Lower lobe of right lung (tissue), 2 donors: ENCODE data around the gene LEMD1. TPM values are rescaled to one million over a fixed set of nuclear protein-coding genes. Genes with fewer than 3 reads are reported as not detected.

Experiments used
- ATAC-seq, 2 donors: fragments of 200-7000 bp; cut with Tn5 transposase; one replicate each; pipeline ENCODE4 v1.9.1; 2020 to 2022; ENCODE audit warnings: mild to moderate bottlenecking in 2 of 2, moderate library complexity in 2 of 2
- DNase-seq: peaks from one replicate; pipeline ENCODE4 v3.0.0-alpha.2; 2020
- H3K27ac ChIP-seq: fragments of 200-600 bp; one replicate; pipeline ENCODE4 v1.8.0; 2022
- H3K27me3 ChIP-seq: fragments of 200-600 bp; one replicate; pipeline ENCODE4 v1.8.0; 2022; ENCODE audit warnings: low read depth
- H3K36me3 ChIP-seq: fragments of 200-600 bp; one replicate; pipeline ENCODE4 v1.8.0; 2022; ENCODE audit warnings: mild to moderate bottlenecking
- H3K4me1 ChIP-seq: fragments of 200-600 bp; one replicate; pipeline ENCODE4 v1.8.0; 2022
- H3K4me3 ChIP-seq: fragments of 200-600 bp; one replicate; pipeline ENCODE4 v1.8.0; 2022; ENCODE audit warnings: mild to moderate bottlenecking
- H3K9me3 ChIP-seq: fragments of 200-600 bp; one replicate; pipeline ENCODE4 v1.8.0; 2022
- intact Hi-C: fragments of 100-400 bp; cut with DNase I; formaldehyde crosslinking; loops from one replicate; pipeline ENCODE4 v1.11.0; 2022
- total RNA-seq: library from RNA; stranded (reverse); fragmentation: NEBNext Ultra II Directional; extraction: Animal tissue kit (Norgen Biotek cat#: 25700); gene quantifications from one replicate; pipeline ENCODE4 v1.2.1, GENCODE V29; 2021
- TF ChIP-seq, protein P1 (sequence below): fragments of 200-600 bp; IDR thresholded peaks from one replicate; pipeline ENCODE4 v1.8.0; 2022; ENCODE audit warnings: antibody characterized with exemption, mild to moderate bottlenecking
- donor health status: DM: no; HTN: yes; CAD: no; lungs with severe emphysema.

The LEMD1 gene
- total RNA-seq, 1 donor from 2014 or later = not detected

DNA sequence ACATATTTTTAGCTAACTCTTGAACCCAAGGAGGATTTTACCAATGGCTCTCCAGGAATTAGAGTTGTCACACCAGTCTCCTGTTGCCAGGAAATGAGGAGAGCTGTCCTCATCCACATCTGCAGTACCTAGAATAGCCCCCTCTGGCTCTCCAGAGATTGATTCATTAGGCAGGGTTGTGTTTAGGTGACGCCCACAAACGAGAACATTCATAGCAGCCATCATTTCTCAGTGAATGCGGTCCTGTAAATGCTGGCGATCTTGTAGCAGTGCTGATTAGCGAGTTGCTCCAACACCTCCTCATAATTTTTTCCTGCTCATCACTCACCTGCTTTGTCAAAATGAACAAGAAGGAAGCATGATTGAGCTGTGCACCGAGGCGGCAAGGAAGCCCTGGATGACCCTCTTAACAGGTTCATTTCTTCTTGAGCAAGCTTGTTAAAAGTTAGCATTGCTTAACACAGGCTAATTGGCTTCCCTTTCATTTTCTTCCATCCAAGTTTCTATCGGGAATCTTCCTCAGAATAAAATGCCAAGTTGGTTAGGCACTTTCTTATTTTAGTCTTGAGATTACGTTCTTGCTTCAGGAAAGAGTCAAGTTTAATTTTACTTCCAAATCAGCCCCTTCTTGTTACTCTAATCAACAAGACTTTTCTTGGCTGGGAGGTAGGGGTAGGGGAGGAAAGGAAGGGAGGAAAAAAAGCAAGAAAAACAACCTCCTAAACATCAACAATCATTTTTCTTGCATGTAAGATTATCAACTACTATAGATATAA, 48.6 kb downstream of the LEMD1 start:
- H3K27ac ChIP-seq = no peak overlapping the region
- ATAC-seq = no peak
- TF ChIP-seq, protein P1, sequence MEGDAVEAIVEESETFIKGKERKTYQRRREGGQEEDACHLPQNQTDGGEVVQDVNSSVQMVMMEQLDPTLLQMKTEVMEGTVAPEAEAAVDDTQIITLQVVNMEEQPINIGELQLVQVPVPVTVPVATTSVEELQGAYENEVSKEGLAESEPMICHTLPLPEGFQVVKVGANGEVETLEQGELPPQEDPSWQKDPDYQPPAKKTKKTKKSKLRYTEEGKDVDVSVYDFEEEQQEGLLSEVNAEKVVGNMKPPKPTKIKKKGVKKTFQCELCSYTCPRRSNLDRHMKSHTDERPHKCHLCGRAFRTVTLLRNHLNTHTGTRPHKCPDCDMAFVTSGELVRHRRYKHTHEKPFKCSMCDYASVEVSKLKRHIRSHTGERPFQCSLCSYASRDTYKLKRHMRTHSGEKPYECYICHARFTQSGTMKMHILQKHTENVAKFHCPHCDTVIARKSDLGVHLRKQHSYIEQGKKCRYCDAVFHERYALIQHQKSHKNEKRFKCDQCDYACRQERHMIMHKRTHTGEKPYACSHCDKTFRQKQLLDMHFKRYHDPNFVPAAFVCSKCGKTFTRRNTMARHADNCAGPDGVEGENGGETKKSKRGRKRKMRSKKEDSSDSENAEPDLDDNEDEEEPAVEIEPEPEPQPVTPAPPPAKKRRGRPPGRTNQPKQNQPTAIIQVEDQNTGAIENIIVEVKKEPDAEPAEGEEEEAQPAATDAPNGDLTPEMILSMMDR = no peak

DNA sequence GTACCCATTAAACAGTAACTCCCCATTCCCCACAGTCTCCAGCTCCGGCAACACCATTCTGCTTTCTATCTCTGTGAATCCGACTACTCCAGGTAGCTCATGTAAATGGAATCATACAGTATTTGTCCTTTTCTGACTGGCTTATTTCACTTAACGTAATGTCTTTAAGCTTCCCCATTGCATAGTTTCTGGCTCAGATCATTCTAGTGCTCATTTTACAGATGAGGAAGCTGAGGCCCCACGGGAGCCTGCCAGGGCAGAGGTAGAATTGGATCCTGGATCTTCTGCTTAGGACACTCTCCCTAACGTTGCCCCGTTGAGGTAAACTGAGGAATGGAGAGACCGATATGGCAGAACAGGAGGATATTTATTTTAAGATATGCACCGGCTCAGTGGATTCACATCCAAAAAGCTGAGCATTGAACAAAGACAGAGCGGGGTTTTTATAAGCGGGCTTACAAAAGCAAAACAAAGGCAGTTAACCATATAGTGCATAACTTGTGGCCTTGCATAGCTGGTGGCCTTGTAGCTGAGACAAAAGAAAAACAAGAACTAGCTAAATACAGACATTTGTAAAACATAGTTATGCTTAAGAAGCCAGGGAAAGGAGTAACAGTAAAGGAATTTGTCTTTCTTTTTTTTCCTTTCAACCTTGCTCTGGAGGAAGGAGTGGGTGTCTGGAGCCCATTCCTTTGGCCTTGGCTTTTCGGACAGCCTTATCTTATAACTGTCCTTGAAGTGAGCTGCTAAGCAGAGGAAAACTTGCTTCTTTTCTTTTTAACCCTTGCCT, 49.8 kb downstream of the LEMD1 start:
- DNase-seq (no peak), ATAC-seq (no peak)
- peaks cover 26% of the 10 kb centered on the region for H3K4me1 ChIP-seq
- H3K27ac ChIP-seq = no peak overlapping the region
- TF ChIP-seq, protein P1 = no peak
- no peak overlapping the region for H3K4me3 ChIP-seq
- intact Hi-C loops = no loop called here
- no peaks in the 10 kb centered on the region for H3K9me3 ChIP-seq
- no peaks in the 10 kb centered on the region for H3K36me3 ChIP-seq
- no peaks in the 10 kb centered on the region for H3K27me3 ChIP-seq

More for the DNA sequence above, 48.6 kb downstream of the LEMD1 start:
- DNase-seq = no peak
- no peaks in the 10 kb centered on the region for H3K36me3 ChIP-seq
- H3K4me3 ChIP-seq = no peak overlapping the region
- no peaks in the 10 kb centered on the region for H3K9me3 ChIP-seq
- H3K27me3 ChIP-seq = peaks cover 3% of the 10 kb centered on the region
- peaks cover 26% of the 10 kb centered on the region for H3K4me1 ChIP-seq
- intact Hi-C loops = no loop called here

DNA sequence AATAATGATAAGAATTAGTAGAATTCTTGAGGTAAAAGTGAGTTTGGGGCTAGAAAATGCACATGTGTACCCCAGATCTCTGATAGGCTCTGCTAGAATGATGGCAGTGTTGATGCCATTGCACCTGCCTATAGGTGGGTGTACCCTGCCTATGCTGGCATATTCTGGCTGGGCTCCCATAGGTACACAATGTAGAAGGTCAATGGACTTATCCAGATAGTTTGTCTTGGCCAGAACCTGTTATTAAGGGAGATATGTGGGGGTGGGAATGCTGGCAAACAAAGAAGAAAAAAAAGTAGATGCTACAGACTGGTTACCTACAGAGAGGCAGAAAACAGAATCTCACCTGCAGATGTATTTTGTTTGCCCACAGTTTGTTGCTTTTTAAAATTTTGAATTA, 51.1 kb downstream of the LEMD1 start:
- intact Hi-C loops = no loop called here
- TF ChIP-seq, protein P1 = no peak
- no peak for DNase-seq

DNA sequence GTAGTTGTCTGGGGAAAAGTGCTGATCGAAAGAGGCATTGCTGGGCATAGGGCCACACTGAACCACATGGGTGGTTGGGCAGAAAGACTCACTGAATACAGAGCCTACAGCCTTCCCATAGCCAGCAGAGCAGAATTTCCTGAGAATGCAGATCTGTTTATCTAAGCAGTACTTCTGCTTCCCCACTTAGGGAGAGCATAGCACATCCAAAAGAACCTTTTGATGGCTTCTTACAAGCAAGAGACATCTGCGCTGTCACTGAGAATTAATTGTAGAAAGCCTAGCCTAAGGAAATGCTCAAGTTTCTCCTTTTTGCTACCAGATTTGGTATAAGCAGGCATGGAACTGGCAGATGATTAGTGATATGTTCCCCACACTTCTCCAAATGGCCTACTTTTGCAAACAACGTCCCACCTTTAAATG, 52.1 kb downstream of the LEMD1 start:
- DNase-seq = no peak
- Histone ChIP-seq H3K4me1 (peaks cover 22% of the 10 kb centered on the region), H3K9me3 (no peaks in the 10 kb centered on the region), H3K4me3 (no peak overlapping the region), H3K27me3 (no peaks in the 10 kb centered on the region), H3K36me3 (no peaks in the 10 kb centered on the region), H3K27ac (no peak overlapping the region)
- intact Hi-C loops = no loop called here
- TF ChIP-seq, protein P1 = no peak
- ATAC-seq = no peak

More for the DNA sequence above, 51.1 kb downstream of the LEMD1 start:
- ATAC-seq = no peak
- Histone ChIP-seq H3K36me3 (no peaks in the 10 kb centered on the region), H3K27ac (no peak overlapping the region), H3K27me3 (no peaks in the 10 kb centered on the region), H3K4me1 (peaks cover 26% of the 10 kb centered on the region), H3K9me3 (no peaks in the 10 kb centered on the region), H3K4me3 (no peak overlapping the region)

DNA sequence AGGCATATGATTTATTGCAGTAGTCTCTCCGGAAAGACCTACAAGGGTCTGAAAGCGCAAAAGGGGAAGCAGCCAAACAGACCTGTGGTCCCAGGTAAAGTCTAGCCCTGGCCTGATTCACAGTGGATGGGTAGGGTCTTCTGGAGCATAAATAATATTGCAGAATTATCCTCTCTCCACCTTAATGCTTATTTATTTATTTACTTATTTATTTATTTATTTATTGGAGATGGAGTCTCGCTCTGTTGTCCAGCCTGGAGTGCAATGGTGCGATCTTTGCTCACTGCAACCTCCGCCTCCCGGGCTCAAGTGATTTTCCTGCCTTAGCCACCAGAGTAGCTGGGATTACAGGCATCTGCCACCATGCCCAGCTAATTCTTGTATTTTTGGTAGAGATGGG, 53.4 kb downstream of the LEMD1 start:
- no peak for ATAC-seq
- Histone ChIP-seq H3K36me3 (no peaks in the 10 kb centered on the region), H3K4me1 (peaks cover 11% of the 10 kb centered on the region), H3K9me3 (no peaks in the 10 kb centered on the region), H3K27ac (no peak overlapping the region), H3K4me3 (no peak overlapping the region), H3K27me3 (no peaks in the 10 kb centered on the region)
- TF ChIP-seq, protein P1 = no peak
- no peak for DNase-seq
- intact Hi-C loops = no loop called here
